ENCODE data around the gene BTBD16. TPM values are rescaled to one million over a fixed set of nuclear protein-coding genes. Genes with fewer than 3 reads are reported as not detected.

Gene BTBD16
- total and polyA plus RNA-seq, 2 of the 13 experiments (the other 11 are each of a cell fraction or from before 2014, with no cell fraction given), result 5.0 to 11.9 TPM

DNA sequence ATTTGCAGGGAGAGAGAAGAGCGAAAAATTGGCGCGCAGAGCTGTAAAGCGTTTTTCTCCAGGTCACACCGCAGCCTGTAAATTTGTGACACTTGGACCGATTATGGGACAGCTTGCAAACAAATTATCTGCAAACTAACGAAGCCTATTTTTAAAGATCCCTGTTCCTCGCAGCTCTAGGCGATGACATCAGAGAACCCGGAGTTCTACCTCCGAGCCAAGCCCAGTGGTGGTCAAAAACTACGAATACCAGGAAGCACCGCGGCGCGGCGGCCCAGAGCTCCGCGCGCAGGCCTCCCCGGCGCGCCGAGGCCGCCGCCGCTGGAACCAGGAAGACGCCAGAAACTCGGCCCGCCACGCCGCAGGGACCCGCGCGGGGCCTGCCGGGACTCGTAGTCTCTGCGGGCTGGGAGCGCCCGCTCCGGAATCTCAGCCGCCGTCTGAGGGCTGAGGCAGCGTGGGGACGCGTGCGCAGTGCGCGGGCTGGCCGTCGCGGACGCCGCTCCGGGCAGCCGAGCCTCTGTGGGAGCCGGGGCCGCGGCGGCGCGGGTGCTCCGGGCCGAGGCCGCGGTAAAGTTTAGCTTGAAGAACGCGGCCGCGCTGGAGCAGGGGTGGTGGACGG, 103.3 kb downstream of the BTBD16 start, which contains the start of gene PLEKHA1 (continued):
- TF ChIP-seq, protein P1, sequence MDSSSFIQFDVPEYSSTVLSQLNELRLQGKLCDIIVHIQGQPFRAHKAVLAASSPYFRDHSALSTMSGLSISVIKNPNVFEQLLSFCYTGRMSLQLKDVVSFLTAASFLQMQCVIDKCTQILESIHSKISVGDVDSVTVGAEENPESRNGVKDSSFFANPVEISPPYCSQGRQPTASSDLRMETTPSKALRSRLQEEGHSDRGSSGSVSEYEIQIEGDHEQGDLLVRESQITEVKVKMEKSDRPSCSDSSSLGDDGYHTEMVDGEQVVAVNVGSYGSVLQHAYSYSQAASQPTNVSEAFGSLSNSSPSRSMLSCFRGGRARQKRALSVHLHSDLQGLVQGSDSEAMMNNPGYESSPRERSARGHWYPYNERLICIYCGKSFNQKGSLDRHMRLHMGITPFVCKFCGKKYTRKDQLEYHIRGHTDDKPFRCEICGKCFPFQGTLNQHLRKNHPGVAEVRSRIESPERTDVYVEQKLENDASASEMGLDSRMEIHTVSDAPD (CRISPR knock-in tag; IDR thresholded peaks at IDR 0.05), result 0 out of 2 replicates have a peak, but pooled peaks have one; percentile 45
- TF ChIP-seq ZNF777 (CRISPR knock-in tag; IDR thresholded peaks at IDR 0.05) (peak; percentile 99), XRCC5 (optimal IDR thresholded peaks at IDR 0.05; ENCODE audit: low read length) (peak; percentile 37), KAT8 (CRISPR knock-in tag; IDR thresholded peaks at IDR 0.05) (0 out of 2 replicates have a peak, but pooled peaks have one; percentile 15), ONECUT2 (CRISPR knock-in tag; IDR thresholded peaks at IDR 0.05) (no peak), ZNF343 (CRISPR knock-in tag; IDR thresholded peaks at IDR 0.05) (no peak), THYN1 (CRISPR knock-in tag; IDR thresholded peaks at IDR 0.05; ENCODE audit: borderline replicate concordance, low read depth) (0 out of 2 replicates have a peak, but pooled peaks have one; percentile 66), ZNF781 (CRISPR knock-in tag; IDR thresholded peaks at IDR 0.05; ENCODE audit: borderline replicate concordance, not compliant biosample characterization) (no peak), ZNF317 (CRISPR knock-in tag; IDR thresholded peaks at IDR 0.05) (0 out of 2 replicates have a peak, but pooled peaks have one; percentile 9), POLR2AphosphoS5 (IDR thresholded peaks at IDR 0.05; ENCODE audit: low read depth, low read length) (peak; percentile 62), SRY (CRISPR knock-in tag; IDR thresholded peaks at IDR 0.05) (no peak), NPAS2 (CRISPR knock-in tag; IDR thresholded peaks at IDR 0.05; ENCODE audit: borderline replicate concordance) (no peak), ASH2L (IDR thresholded peaks at IDR 0.05; ENCODE audit: insufficient read length, low read depth, low read length) (peak; percentile 13), ZNF562 (CRISPR knock-in tag; IDR thresholded peaks at IDR 0.05; ENCODE audit: borderline replicate concordance) (no peak), NR2C2 (CRISPR knock-in tag; IDR thresholded peaks at IDR 0.05; ENCODE audit: borderline replicate concordance) (peak; percentile 44; the same call in 1 of the 2 replicates), TSC22D2 (CRISPR knock-in tag; IDR thresholded peaks at IDR 0.05; ENCODE audit: borderline replicate concordance) (no peak; the same call in 1 of the 2 replicates), ZNF614 (CRISPR knock-in tag; IDR thresholded peaks at IDR 0.05; ENCODE audit: borderline replicate concordance) (no peak)
- TF ChIP-seq, protein P2, sequence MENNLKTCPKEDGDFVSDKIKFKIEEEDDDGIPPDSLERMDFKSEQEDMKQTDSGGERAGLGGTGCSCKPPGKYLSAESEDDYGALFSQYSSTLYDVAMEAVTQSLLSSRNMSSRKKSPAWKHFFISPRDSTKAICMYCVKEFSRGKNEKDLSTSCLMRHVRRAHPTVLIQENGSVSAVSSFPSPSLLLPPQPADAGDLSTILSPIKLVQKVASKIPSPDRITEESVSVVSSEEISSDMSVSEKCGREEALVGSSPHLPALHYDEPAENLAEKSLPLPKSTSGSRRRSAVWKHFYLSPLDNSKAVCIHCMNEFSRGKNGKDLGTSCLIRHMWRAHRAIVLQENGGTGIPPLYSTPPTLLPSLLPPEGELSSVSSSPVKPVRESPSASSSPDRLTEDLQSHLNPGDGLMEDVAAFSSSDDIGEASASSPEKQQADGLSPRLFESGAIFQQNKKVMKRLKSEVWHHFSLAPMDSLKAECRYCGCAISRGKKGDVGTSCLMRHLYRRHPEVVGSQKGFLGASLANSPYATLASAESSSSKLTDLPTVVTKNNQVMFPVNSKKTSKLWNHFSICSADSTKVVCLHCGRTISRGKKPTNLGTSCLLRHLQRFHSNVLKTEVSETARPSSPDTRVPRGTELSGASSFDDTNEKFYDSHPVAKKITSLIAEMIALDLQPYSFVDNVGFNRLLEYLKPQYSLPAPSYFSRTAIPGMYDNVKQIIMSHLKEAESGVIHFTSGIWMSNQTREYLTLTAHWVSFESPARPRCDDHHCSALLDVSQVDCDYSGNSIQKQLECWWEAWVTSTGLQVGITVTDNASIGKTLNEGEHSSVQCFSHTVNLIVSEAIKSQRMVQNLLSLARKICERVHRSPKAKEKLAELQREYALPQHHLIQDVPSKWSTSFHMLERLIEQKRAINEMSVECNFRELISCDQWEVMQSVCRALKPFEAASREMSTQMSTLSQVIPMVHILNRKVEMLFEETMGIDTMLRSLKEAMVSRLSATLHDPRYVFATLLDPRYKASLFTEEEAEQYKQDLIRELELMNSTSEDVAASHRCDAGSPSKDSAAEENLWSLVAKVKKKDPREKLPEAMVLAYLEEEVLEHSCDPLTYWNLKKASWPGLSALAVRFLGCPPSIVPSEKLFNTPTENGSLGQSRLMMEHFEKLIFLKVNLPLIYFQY (CRISPR knock-in tag; IDR thresholded peaks at IDR 0.05; ENCODE audit: borderline replicate concordance), result 0 out of 2 replicates have a peak, but pooled peaks have one; percentile 49
- TF ChIP-seq, protein P3, sequence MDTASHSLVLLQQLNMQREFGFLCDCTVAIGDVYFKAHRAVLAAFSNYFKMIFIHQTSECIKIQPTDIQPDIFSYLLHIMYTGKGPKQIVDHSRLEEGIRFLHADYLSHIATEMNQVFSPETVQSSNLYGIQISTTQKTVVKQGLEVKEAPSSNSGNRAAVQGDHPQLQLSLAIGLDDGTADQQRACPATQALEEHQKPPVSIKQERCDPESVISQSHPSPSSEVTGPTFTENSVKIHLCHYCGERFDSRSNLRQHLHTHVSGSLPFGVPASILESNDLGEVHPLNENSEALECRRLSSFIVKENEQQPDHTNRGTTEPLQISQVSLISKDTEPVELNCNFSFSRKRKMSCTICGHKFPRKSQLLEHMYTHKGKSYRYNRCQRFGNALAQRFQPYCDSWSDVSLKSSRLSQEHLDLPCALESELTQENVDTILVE (CRISPR knock-in tag; IDR thresholded peaks at IDR 0.05), result no peak; the same call in 1 of the 2 replicates

Measured in HepG2 (cell line).